H1 (cell line): Measurements from ENCODE around the gene ABCC4. TPM values are rescaled to one million over a fixed set of nuclear protein-coding genes. Genes with fewer than 3 reads are reported as not detected.

Experiments
- BACH1 ChIP-seq: IDR thresholded peaks from 2 replicates; pipeline ENCODE4 v1.6.1; 2012; ENCODE audit warnings: low read length, improper control_type of control experiment
- CBX8 ChIP-seq: fragments of 300-800, 300-1000 bp; sonication (generic); IDR thresholded peaks from 2 replicates; pipeline ENCODE4 v1.7.1; 2016; ENCODE audit warnings: low read depth, low read length, borderline replicate concordance
- CHD7 ChIP-seq: fragments of 300-600 bp; sonication (generic); IDR thresholded peaks from 2 replicates; pipeline ENCODE4 v1.7.1; 2012; ENCODE audit warnings: low read length, moderate library complexity, mild to moderate bottlenecking, inconsistent platforms; ENCODE audit not compliant: insufficient replicate concordance
- EGR1 ChIP-seq: IDR thresholded peaks from 2 replicates; pipeline ENCODE4 v1.6.1; 2011; ENCODE audit warnings: low read depth, low read length, borderline replicate concordance
- EZH2 ChIP-seq: fragments of 200-600 bp; sonication (generic); IDR thresholded peaks from 2 replicates; pipeline ENCODE4 v1.7.1; 2012; ENCODE audit warnings: low read depth, mild to moderate bottlenecking, moderate library complexity, low read length, inconsistent platforms; ENCODE audit not compliant: severe bottlenecking
- FOSL1 ChIP-seq: IDR thresholded peaks from 2 replicates; pipeline ENCODE4 v1.6.1; 2011; ENCODE audit warnings: mild to moderate bottlenecking, low read depth, low read length, moderate library complexity; ENCODE audit not compliant: insufficient read depth
- JUN ChIP-seq: IDR thresholded peaks from 2 replicates; pipeline ENCODE4 v1.6.1; 2011; ENCODE audit warnings: low read depth, mild to moderate bottlenecking, improper control_type of control experiment, low read length
- KDM1A ChIP-seq: fragments of 200-600, 300-600 bp; sonication (generic); IDR thresholded peaks from 2 replicates; pipeline ENCODE4 v1.7.1; 2016; ENCODE audit warnings: mild to moderate bottlenecking, low read length, borderline replicate concordance
- KDM5A ChIP-seq: fragments of 200-600 bp; IDR thresholded peaks from 2 replicates; pipeline ENCODE4 v1.7.1; 2012; ENCODE audit warnings: mild to moderate bottlenecking, low read length, inconsistent platforms, mixed read lengths
- RFX5 ChIP-seq: IDR thresholded peaks from 2 replicates; pipeline ENCODE4 v1.6.1; 2011; ENCODE audit warnings: low read depth, low read length, improper control_type of control experiment, borderline replicate concordance
- SUZ12 ChIP-seq: fragments of 200-600 bp; sonication (generic); IDR thresholded peaks from 2 replicates; pipeline ENCODE4 v1.6.1; 2012; ENCODE audit warnings: mild to moderate bottlenecking, inconsistent platforms, low read length, moderate library complexity, mixed read lengths
- polyA plus RNA-seq, 7 experiments: library from polyadenylated mRNA; depleted of rRNA in 3 of 7; stranded (reverse) in 5 of 7; unstranded in 2 of 7; fragments of >200 nt in 5 of 7; fragments of 200-250 nt in 2 of 7; gene quantifications; 1 replicate in 5 of 7; 2 replicates in 1 of 7; 4 replicates in 1 of 7; pipeline versions ENCODE4 v1.2.1 to v1.2.3, GENCODE V29; 2011 to 2013; ENCODE audit warnings: missing spikeins in 2 of 7, mixed read lengths in 2 of 7
- total RNA-seq: library from RNA; stranded (reverse); fragmentation: NEBNext Ultra II Directional; extraction: Animal tissue kit (Norgen Biotek cat#: 25700); gene quantifications from 2 replicates; pipeline ENCODE4 v1.2.1, GENCODE V29; 2021

ABCC4 gene
- total and polyA plus RNA-seq, 2 of the 8 experiments (the other 6 are each of a cell fraction or from before 2014, with no cell fraction given): 4.0 to 14.1 TPM

- TF ChIP-seq CHD7 (no peak), BACH1 (no peak), JUN (no peak), KDM1A (no peak), RFX5 (no peak), EGR1 (no peak), EZH2 (no peak), KDM5A (no peak), FOSL1 (no peak), CBX8 (no peak), SUZ12 (no peak)
Measured at GRCh38 chr13:95298971-95299621, 2.2 kb downstream of the ABCC4 start (continued).
